GM12878 (cell line): ENCODE results near the gene MIGA2. TPM values are rescaled to one million over a fixed set of nuclear protein-coding genes. Genes with fewer than 3 reads are reported as not detected.

Experiments used
- ATAC-seq: fragments of 200-7000 bp; cut with Tn5 transposase; 3 replicates; pipeline ENCODE4 v1.9.1; 2020; ENCODE audit warnings: mild to moderate bottlenecking, moderate library complexity
- BruUV-seq: library from RNA; stranded (reverse); fragments of 400-500 nt; replicated peaks from 2 replicates; lab custom pipeline; 2021; lab: Mats Ljungman, UMichigan
- CTCF ChIA-PET: fragments of 300-600 bp; sonication (Branson Sonifier 250); formaldehyde crosslinking; extraction: SDS; loops from one replicate; lab custom pipeline; 2021; ENCODE audit warnings: inconsistent platforms; lab: Yijun Ruan, JAX
- POLR2A ChIA-PET: fragments of 350-600 bp; formaldehyde crosslinking; extraction: SDS; loops from one replicate; lab custom pipeline; 2021; ENCODE audit warnings: inconsistent platforms; lab: Charles Lee
- RAD21 ChIA-PET: fragments of 300-600 bp; sonication (Branson Sonifier 250); formaldehyde crosslinking; loops from one replicate; lab custom pipeline; 2023; ENCODE audit warnings: antibody characterized with exemption; ENCODE audit not compliant: unreplicated experiment; lab: Charles Lee
- SMC1A ChIA-PET: fragments of 300-600 bp; sonication (Branson Sonifier 250); formaldehyde crosslinking; loops from one replicate; lab custom pipeline; 2023; ENCODE audit not compliant: unreplicated experiment, uncharacterized antibody; lab: Charles Lee
- DNase-seq: peaks from one replicate; pipeline ENCODE4 v3.0.0-alpha.2; 2011; ENCODE audit warnings: low read depth, low spot score
- FAIRE-seq: peaks from 3 replicates; lab custom pipeline; 2011; peaks lifted over from hg19 to GRCh38; lab: Jason Lieb, UNC
- H2AFZ ChIP-seq: 2 replicates; pipeline ENCODE4 v1.6.0; 2011; ENCODE audit warnings: low read depth, low read length, control low read depth; ENCODE audit not compliant: control insufficient read depth
- H3K27ac ChIP-seq: 2 replicates; pipeline ENCODE4 v1.5.1; 2011; ENCODE audit warnings: control low read depth; ENCODE audit not compliant: control insufficient read depth, insufficient read depth
- H3K27me3 ChIP-seq, 2 experiments: replicated peaks in 1 of 2; 2 replicates each; pipeline versions ENCODE4 v1.6.0 to v1.6.1; 2011; ENCODE audit warnings: low read length in 1 of 2; ENCODE audit not compliant: control insufficient read depth in 2 of 2, insufficient read depth in 2 of 2
- H3K36me3 ChIP-seq, 2 experiments: 2 replicates each; pipeline ENCODE4 v1.5.1; 2011; ENCODE audit warnings: low read length in 1 of 2; ENCODE audit not compliant: control insufficient read depth in 2 of 2, insufficient read depth in 2 of 2
- H3K4me1 ChIP-seq: 2 replicates; pipeline ENCODE4 v1.6.1; 2011; ENCODE audit warnings: mild to moderate bottlenecking, low read length, moderate library complexity, mixed read lengths; ENCODE audit not compliant: control insufficient read depth, insufficient read depth
- H3K4me2 ChIP-seq: 2 replicates; pipeline ENCODE4 v1.6.0; 2011; ENCODE audit warnings: control low read depth; ENCODE audit not compliant: control insufficient read depth, insufficient read depth
- H3K4me3 ChIP-seq: fragments of 200-600 bp; sonication (generic); 2 replicates; pipeline ENCODE4 v1.5.1; 2016
- H3K79me2 ChIP-seq: 2 replicates; pipeline ENCODE4 v1.6.0; 2011; ENCODE audit warnings: low read length; ENCODE audit not compliant: control insufficient read depth, insufficient read depth
- H3K9ac ChIP-seq: 2 replicates; pipeline ENCODE4 v1.8.0; 2011; ENCODE audit warnings: low read length, control low read depth, mixed read lengths; ENCODE audit not compliant: control insufficient read depth, insufficient read depth
- H3K9me3 ChIP-seq: replicated peaks from 3 replicates; pipeline ENCODE4 v1.5.1; 2011; ENCODE audit warnings: mild to moderate bottlenecking, low read length; ENCODE audit not compliant: control insufficient read depth, insufficient read depth
- H4K20me1 ChIP-seq: 2 replicates; pipeline ENCODE4 v1.6.0; 2011; ENCODE audit not compliant: control insufficient read depth, insufficient read depth
- DPF2 ChIP-seq: fragments of 450-650 bp; IDR thresholded peaks from 2 replicates; pipeline ENCODE4 v1.6.1; 2017; ENCODE audit warnings: mild to moderate bottlenecking
- HDAC2 ChIP-seq: fragments of 200-600 bp; sonication (generic); IDR thresholded peaks from 2 replicates; pipeline ENCODE4 v1.6.1; 2017
- HDAC6 ChIP-seq: fragments of 200-600 bp; sonication (generic); IDR thresholded peaks from one replicate; pipeline ENCODE4 v1.8.0; 2017; ENCODE audit warnings: antibody characterized with exemption; ENCODE audit not compliant: unreplicated experiment
- IRF4 ChIP-seq: IDR thresholded peaks from 2 replicates; pipeline ENCODE4 v1.6.1; 2011; ENCODE audit warnings: low read depth, low read length
- MEF2A ChIP-seq: IDR thresholded peaks from 2 replicates; pipeline ENCODE4 v1.6.1; 2011; ENCODE audit warnings: low read depth, mild to moderate bottlenecking, low read length, moderate library complexity; ENCODE audit not compliant: insufficient read depth
- NR2C1 ChIP-seq: fragments of 450-650 bp; IDR thresholded peaks from 2 replicates; pipeline ENCODE4 v1.6.1; 2017; ENCODE audit warnings: antibody characterized with exemption, mild to moderate bottlenecking, moderate library complexity
- RAD51 ChIP-seq: fragments of 450-650 bp; IDR thresholded peaks from 2 replicates; pipeline ENCODE4 v1.6.1; 2016; ENCODE audit warnings: moderate library complexity, mild to moderate bottlenecking, inconsistent platforms
- RB1 ChIP-seq: fragments of 450-650 bp; formaldehyde crosslinking; IDR thresholded peaks from 2 replicates; pipeline ENCODE4 v1.6.1; 2017; ENCODE audit warnings: mild to moderate bottlenecking, borderline replicate concordance
- RUNX3 ChIP-seq: IDR thresholded peaks from 2 replicates; pipeline ENCODE4 v1.6.1; 2012; ENCODE audit warnings: low read length, inconsistent platforms
- TCF12 ChIP-seq: IDR thresholded peaks from 2 replicates; pipeline ENCODE4 v1.6.1; 2011; ENCODE audit warnings: low read depth, mild to moderate bottlenecking, low read length
- ZNF24 ChIP-seq: fragments of 450-650 bp; IDR thresholded peaks from 2 replicates; pipeline ENCODE4 v1.6.1; 2017; ENCODE audit warnings: antibody characterized with exemption, mild to moderate bottlenecking
- WGBS: methylation state at CpG from one replicate; pipeline ENCODE4 v1.1.6; 2016; ENCODE audit warnings: low lambda C conversion rate; ENCODE audit not compliant: insufficient replicate concordance, insufficient coverage; ENCODE audit errors: missing lambda C conversion rate; 5-methylcytosine and 5-hydroxymethylcytosine counted together
- in situ Hi-C: fragments of 300-500 bp; cut with MboI; formaldehyde crosslinking; loops from 9 replicates; pipeline ENCODE4 v1.14.3; 2018; ENCODE audit warnings: mixed read lengths
- intact Hi-C: fragments of 100-400 bp; cut with micrococcal nuclease; formaldehyde crosslinking; loops from one replicate; pipeline ENCODE4 v1.14.2; 2022; ENCODE audit not compliant: unreplicated experiment
- polyA plus RNA-seq, 11 experiments: library from polyadenylated mRNA; depleted of rRNA in 4 of 11; unstranded in 6 of 11; stranded (reverse) in 5 of 11; fragments of >200 nt; fragmentation: Nextera tagmentation in 4 of 11; fragmentation: Illumina TruSeq in 1 of 11; extraction: Ambion mirVana in 4 of 11; extraction: Trizol in 1 of 11; gene quantifications; 1 replicate in 1 of 11; 2 replicates in 10 of 11; pipeline versions ENCODE4 v1.2.1 to v1.2.3, GENCODE V29; 2011 to 2016; ENCODE audit warnings: inconsistent platforms in 2 of 11, missing spikeins in 2 of 11, low read depth in 1 of 11
- total RNA-seq, 4 experiments: library from RNA; depleted of rRNA in 3 of 4; stranded (reverse); fragments of >200 nt in 3 of 4; fragmentation: Illumina TruSeq in 1 of 4; extraction: Trizol in 1 of 4; gene quantifications; 2 replicates each; pipeline versions ENCODE4 v1.2.1 to v1.2.3, GENCODE V29; 2013 to 2021
- TF ChIP-seq, protein P1 (sequence below): IDR thresholded peaks from 2 replicates; pipeline ENCODE4 v1.6.1; 2012; ENCODE audit warnings: low read depth, low read length, improper control_type of control experiment
- TF ChIP-seq, protein P2 (sequence below): IDR thresholded peaks from 2 replicates; pipeline ENCODE4 v1.6.1; 2011; ENCODE audit warnings: borderline replicate concordance, low read depth, mild to moderate bottlenecking, moderate library complexity, mixed read lengths, low read length; ENCODE audit not compliant: insufficient read depth; ENCODE audit errors: extremely low read length
- TF ChIP-seq, protein P3 (sequence below): fragments of 450-650 bp; IDR thresholded peaks from 2 replicates; pipeline ENCODE4 v1.6.1; 2017; ENCODE audit warnings: low read depth, mild to moderate bottlenecking, moderate library complexity
- TF ChIP-seq, protein P4 (sequence below): fragments of 450-650 bp; IDR thresholded peaks from 2 replicates; pipeline ENCODE4 v1.6.1; 2017; ENCODE audit warnings: mild to moderate bottlenecking, moderate library complexity

The MIGA2 gene
- total and polyA plus RNA-seq, 10 of the 15 experiments (the other 5 are each of a cell fraction or from before 2014, with no cell fraction given): 0.14 to 31.0 (median 12.7) TPM

DNA sequence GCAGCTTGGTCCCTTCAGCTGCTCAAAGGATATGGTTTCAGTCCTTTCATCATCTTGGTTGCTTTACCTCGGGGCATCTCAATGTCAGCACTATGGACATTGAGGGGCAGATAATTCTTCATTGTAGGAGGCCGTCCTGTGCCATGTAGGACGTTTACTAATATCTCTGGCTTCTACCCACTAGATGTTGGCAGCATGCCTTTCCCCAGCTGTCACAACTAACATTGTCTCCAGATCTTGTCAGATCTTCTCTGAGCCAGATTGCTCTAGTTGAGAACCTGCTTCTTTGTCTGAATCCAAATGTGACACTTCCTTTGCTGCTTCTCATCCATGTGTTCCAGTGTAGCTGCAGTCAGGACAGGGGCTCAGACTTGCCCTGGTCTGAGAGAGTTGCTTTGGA, 85.1 kb downstream of the MIGA2 start:
- H3K79me2 ChIP-seq: no peaks in the 10 kb centered on the region; the same call in 1 of the 2 replicates
- H3K36me3 ChIP-seq: peaks cover 10 to 14% of the 10 kb centered on the region in 2 experiments
- POLR2A ChIA-PET: no interaction called here
- CTCF ChIA-PET: interaction anchor here (1.3 to 2.0 kb wide), 2 partner anchors 10 to 503 kb away, joined by 3 to 10 read pairs; no protein-coding TSS in a partner anchor
- no peaks in the 10 kb centered on the region for H4K20me1 ChIP-seq
- BruUV-seq: no TSS peak
- intact Hi-C loops (no loop called here), in situ Hi-C loops (no loop called here)
- FAIRE-seq (no peak), ATAC-seq (no peak), DNase-seq (no peak)
- SMC1A ChIA-PET: interaction anchor here (1.1 kb wide), 1 partner anchor 9 kb away, joined by 3 read pairs; no protein-coding TSS in a partner anchor
- H3K9me3 ChIP-seq: no peaks in the 10 kb centered on the region
- H3K4me2 ChIP-seq: no peak overlapping the region
- H3K27ac ChIP-seq: no peak overlapping the region
- RAD21 ChIA-PET: no interaction called here
- WGBS: 96% methylated on average over 3 of the region's 3 CpGs
- H3K27me3 ChIP-seq: no peaks in the 10 kb centered on the region
- H2AFZ ChIP-seq: no peak overlapping the region
- H3K4me3 ChIP-seq: no peak overlapping the region
- H3K4me1 ChIP-seq: peaks cover 3% of the 10 kb centered on the region; the same call in 1 of the 2 replicates
- no peak overlapping the region for H3K9ac ChIP-seq
- TF ChIP-seq RAD51: no peak
- TF ChIP-seq, protein P1, sequence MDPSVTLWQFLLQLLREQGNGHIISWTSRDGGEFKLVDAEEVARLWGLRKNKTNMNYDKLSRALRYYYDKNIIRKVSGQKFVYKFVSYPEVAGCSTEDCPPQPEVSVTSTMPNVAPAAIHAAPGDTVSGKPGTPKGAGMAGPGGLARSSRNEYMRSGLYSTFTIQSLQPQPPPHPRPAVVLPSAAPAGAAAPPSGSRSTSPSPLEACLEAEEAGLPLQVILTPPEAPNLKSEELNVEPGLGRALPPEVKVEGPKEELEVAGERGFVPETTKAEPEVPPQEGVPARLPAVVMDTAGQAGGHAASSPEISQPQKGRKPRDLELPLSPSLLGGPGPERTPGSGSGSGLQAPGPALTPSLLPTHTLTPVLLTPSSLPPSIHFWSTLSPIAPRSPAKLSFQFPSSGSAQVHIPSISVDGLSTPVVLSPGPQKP: no peak
- TF ChIP-seq, protein P2, sequence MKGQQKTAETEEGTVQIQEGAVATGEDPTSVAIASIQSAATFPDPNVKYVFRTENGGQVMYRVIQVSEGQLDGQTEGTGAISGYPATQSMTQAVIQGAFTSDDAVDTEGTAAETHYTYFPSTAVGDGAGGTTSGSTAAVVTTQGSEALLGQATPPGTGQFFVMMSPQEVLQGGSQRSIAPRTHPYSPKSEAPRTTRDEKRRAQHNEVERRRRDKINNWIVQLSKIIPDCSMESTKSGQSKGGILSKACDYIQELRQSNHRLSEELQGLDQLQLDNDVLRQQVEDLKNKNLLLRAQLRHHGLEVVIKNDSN: no peak
- TF ChIP-seq HDAC2: no peak
- no peak for TF ChIP-seq DPF2
- TF ChIP-seq HDAC6: no peak
- no peak for TF ChIP-seq TCF12
- no peak for TF ChIP-seq RB1
- TF ChIP-seq NR2C1: no peak
- TF ChIP-seq MEF2A: no peak
- no peak for TF ChIP-seq IRF4
- TF ChIP-seq, protein P3, sequence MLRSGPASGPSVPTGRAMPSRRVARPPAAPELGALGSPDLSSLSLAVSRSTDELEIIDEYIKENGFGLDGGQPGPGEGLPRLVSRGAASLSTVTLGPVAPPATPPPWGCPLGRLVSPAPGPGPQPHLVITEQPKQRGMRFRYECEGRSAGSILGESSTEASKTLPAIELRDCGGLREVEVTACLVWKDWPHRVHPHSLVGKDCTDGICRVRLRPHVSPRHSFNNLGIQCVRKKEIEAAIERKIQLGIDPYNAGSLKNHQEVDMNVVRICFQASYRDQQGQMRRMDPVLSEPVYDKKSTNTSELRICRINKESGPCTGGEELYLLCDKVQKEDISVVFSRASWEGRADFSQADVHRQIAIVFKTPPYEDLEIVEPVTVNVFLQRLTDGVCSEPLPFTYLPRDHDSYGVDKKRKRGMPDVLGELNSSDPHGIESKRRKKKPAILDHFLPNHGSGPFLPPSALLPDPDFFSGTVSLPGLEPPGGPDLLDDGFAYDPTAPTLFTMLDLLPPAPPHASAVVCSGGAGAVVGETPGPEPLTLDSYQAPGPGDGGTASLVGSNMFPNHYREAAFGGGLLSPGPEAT: no peak
- TF ChIP-seq, protein P4, sequence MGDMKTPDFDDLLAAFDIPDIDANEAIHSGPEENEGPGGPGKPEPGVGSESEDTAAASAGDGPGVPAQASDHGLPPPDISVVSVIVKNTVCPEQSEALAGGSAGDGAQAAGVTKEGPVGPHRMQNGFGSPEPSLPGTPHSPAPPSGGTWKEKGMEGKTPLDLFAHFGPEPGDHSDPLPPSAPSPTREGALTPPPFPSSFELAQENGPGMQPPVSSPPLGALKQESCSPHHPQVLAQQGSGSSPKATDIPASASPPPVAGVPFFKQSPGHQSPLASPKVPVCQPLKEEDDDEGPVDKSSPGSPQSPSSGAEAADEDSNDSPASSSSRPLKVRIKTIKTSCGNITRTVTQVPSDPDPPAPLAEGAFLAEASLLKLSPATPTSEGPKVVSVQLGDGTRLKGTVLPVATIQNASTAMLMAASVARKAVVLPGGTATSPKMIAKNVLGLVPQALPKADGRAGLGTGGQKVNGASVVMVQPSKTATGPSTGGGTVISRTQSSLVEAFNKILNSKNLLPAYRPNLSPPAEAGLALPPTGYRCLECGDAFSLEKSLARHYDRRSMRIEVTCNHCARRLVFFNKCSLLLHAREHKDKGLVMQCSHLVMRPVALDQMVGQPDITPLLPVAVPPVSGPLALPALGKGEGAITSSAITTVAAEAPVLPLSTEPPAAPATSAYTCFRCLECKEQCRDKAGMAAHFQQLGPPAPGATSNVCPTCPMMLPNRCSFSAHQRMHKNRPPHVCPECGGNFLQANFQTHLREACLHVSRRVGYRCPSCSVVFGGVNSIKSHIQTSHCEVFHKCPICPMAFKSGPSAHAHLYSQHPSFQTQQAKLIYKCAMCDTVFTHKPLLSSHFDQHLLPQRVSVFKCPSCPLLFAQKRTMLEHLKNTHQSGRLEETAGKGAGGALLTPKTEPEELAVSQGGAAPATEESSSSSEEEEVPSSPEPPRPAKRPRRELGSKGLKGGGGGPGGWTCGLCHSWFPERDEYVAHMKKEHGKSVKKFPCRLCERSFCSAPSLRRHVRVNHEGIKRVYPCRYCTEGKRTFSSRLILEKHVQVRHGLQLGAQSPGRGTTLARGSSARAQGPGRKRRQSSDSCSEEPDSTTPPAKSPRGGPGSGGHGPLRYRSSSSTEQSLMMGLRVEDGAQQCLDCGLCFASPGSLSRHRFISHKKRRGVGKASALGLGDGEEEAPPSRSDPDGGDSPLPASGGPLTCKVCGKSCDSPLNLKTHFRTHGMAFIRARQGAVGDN: no peak
- no peak for TF ChIP-seq RUNX3
- no peak for TF ChIP-seq ZNF24
